ENCODE results near the gene NOMO2.
"Not testable (repeated sequence)": the region's sequence is repeated elsewhere in the genome, so short reads cannot be mapped to it uniquely, and the experiment has no call there.

The NOMO2 gene

GRCh38 chr16:18522637-18523036, 39.3 kb downstream of the NOMO2 start:
- H3K36me3 ChIP-seq (ENCODE audit: control insufficient read depth, insufficient read depth, low read length); H3K27me3 ChIP-seq (ENCODE audit: insufficient read depth, low read length, poor library complexity); H3K27ac ChIP-seq (ENCODE audit: low read depth, low read length); H3K79me1 ChIP-seq (ENCODE audit: low read length); H2BK5ac ChIP-seq (ENCODE audit: low read length); H3K4ac ChIP-seq (ENCODE audit: low read depth, low read length); H3K4me1 ChIP-seq (ENCODE audit: control insufficient read depth, low read depth, low read length); DNase-seq; H3K9ac ChIP-seq (ENCODE audit: low read length); H4K5ac ChIP-seq (ENCODE audit: low read length); H2AK5ac ChIP-seq (ENCODE audit: low read length); H2BK15ac ChIP-seq (replicated peaks; ENCODE audit: low read depth); H3K4me2 ChIP-seq (ENCODE audit: low read length); H4K8ac ChIP-seq (ENCODE audit: low read depth, low read length); H3K23ac ChIP-seq (ENCODE audit: low read length); H2BK120ac ChIP-seq (ENCODE audit: low read depth, low read length); H3K4me3 ChIP-seq (ENCODE audit: low read length); H3K79me2 ChIP-seq (ENCODE audit: control insufficient read depth, insufficient read depth, low read length); H3K56ac ChIP-seq (ENCODE audit: low read length); H3K18ac ChIP-seq (ENCODE audit: low read length): not testable (repeated sequence)
- no CpG with 5 or more reads among the region's 9 CpGs for WGBS (ENCODE audit: extremely low coverage, insufficient coverage, low lambda C conversion rate)

- H2BK5ac ChIP-seq (ENCODE audit: low read length); H3K18ac ChIP-seq (ENCODE audit: low read length); H2BK120ac ChIP-seq (ENCODE audit: low read depth, low read length); H3K79me1 ChIP-seq (ENCODE audit: low read length); H3K23ac ChIP-seq (ENCODE audit: low read length); H3K36me3 ChIP-seq (ENCODE audit: control insufficient read depth, insufficient read depth, low read length); H4K8ac ChIP-seq (ENCODE audit: low read depth, low read length); H3K27me3 ChIP-seq (ENCODE audit: insufficient read depth, low read length, poor library complexity); DNase-seq; H3K4me3 ChIP-seq (ENCODE audit: low read length); H3K56ac ChIP-seq (ENCODE audit: low read length); H3K4ac ChIP-seq (ENCODE audit: low read depth, low read length); H3K4me2 ChIP-seq (ENCODE audit: low read length); H2AK5ac ChIP-seq (ENCODE audit: low read length); H3K4me1 ChIP-seq (ENCODE audit: control insufficient read depth, low read depth, low read length); H2BK15ac ChIP-seq (replicated peaks; ENCODE audit: low read depth); H4K5ac ChIP-seq (ENCODE audit: low read length); H3K79me2 ChIP-seq (ENCODE audit: control insufficient read depth, insufficient read depth, low read length); H3K27ac ChIP-seq (ENCODE audit: low read depth, low read length); H3K9ac ChIP-seq (ENCODE audit: low read length): not testable (repeated sequence)
- WGBS (ENCODE audit: extremely low coverage, insufficient coverage, low lambda C conversion rate) = no CpG with 5 or more reads among the region's 15 CpGs
Observed at GRCh38 chr16:18521445-18522181, 40.3 kb downstream of the NOMO2 start.

GRCh38 chr16:18518536-18519283, 43.2 kb downstream of the NOMO2 start:
- not testable (repeated sequence) for H3K4me3 ChIP-seq (ENCODE audit: low read length); H3K79me1 ChIP-seq (ENCODE audit: low read length); DNase-seq; H4K8ac ChIP-seq (ENCODE audit: low read depth, low read length); H3K27me3 ChIP-seq (ENCODE audit: insufficient read depth, low read length, poor library complexity); H3K27ac ChIP-seq (ENCODE audit: low read depth, low read length); H3K23ac ChIP-seq (ENCODE audit: low read length); H3K4ac ChIP-seq (ENCODE audit: low read depth, low read length); H3K4me2 ChIP-seq (ENCODE audit: low read length); H2BK15ac ChIP-seq (replicated peaks; ENCODE audit: low read depth); H3K79me2 ChIP-seq (ENCODE audit: control insufficient read depth, insufficient read depth, low read length); H3K56ac ChIP-seq (ENCODE audit: low read length); H2BK120ac ChIP-seq (ENCODE audit: low read depth, low read length); H3K9ac ChIP-seq (ENCODE audit: low read length); H3K18ac ChIP-seq (ENCODE audit: low read length); H2BK5ac ChIP-seq (ENCODE audit: low read length); H4K5ac ChIP-seq (ENCODE audit: low read length); H3K36me3 ChIP-seq (ENCODE audit: control insufficient read depth, insufficient read depth, low read length); H3K4me1 ChIP-seq (ENCODE audit: control insufficient read depth, low read depth, low read length); H2AK5ac ChIP-seq (ENCODE audit: low read length)
- no CpG with 5 or more reads among the region's 12 CpGs for WGBS (ENCODE audit: extremely low coverage, insufficient coverage, low lambda C conversion rate)

GRCh38 chr16:18498430-18498829, 63.5 kb downstream of the NOMO2 start:
- H3K4me2 ChIP-seq (ENCODE audit: low read length); H2BK120ac ChIP-seq (ENCODE audit: low read depth, low read length); H3K27ac ChIP-seq (ENCODE audit: low read depth, low read length); H3K4ac ChIP-seq (ENCODE audit: low read depth, low read length); H3K4me1 ChIP-seq (ENCODE audit: control insufficient read depth, low read depth, low read length); H4K5ac ChIP-seq (ENCODE audit: low read length); H3K23ac ChIP-seq (ENCODE audit: low read length); H2AK5ac ChIP-seq (ENCODE audit: low read length); H3K79me1 ChIP-seq (ENCODE audit: low read length); H3K56ac ChIP-seq (ENCODE audit: low read length); H3K27me3 ChIP-seq (ENCODE audit: insufficient read depth, low read length, poor library complexity); H2BK15ac ChIP-seq (replicated peaks; ENCODE audit: low read depth); H2BK5ac ChIP-seq (ENCODE audit: low read length); H3K36me3 ChIP-seq (ENCODE audit: control insufficient read depth, insufficient read depth, low read length); H3K79me2 ChIP-seq (ENCODE audit: control insufficient read depth, insufficient read depth, low read length); H4K8ac ChIP-seq (ENCODE audit: low read depth, low read length); H3K4me3 ChIP-seq (ENCODE audit: low read length); H3K9ac ChIP-seq (ENCODE audit: low read length); H3K18ac ChIP-seq (ENCODE audit: low read length); DNase-seq: not testable (repeated sequence)
- WGBS (ENCODE audit: extremely low coverage, insufficient coverage, low lambda C conversion rate) = no CpG with 5 or more reads among the region's 7 CpGs

GRCh38 chr16:18497032-18497431, 64.9 kb downstream of the NOMO2 start:
- not testable (repeated sequence) for H3K4me1 ChIP-seq (ENCODE audit: control insufficient read depth, low read depth, low read length); H3K18ac ChIP-seq (ENCODE audit: low read length); H2BK120ac ChIP-seq (ENCODE audit: low read depth, low read length); H4K5ac ChIP-seq (ENCODE audit: low read length); H2AK5ac ChIP-seq (ENCODE audit: low read length); H3K79me2 ChIP-seq (ENCODE audit: control insufficient read depth, insufficient read depth, low read length); H3K4me3 ChIP-seq (ENCODE audit: low read length); H3K56ac ChIP-seq (ENCODE audit: low read length); H3K4me2 ChIP-seq (ENCODE audit: low read length); H2BK5ac ChIP-seq (ENCODE audit: low read length); DNase-seq; H3K4ac ChIP-seq (ENCODE audit: low read depth, low read length); H3K79me1 ChIP-seq (ENCODE audit: low read length); H3K23ac ChIP-seq (ENCODE audit: low read length); H3K9ac ChIP-seq (ENCODE audit: low read length); H3K27ac ChIP-seq (ENCODE audit: low read depth, low read length); H3K36me3 ChIP-seq (ENCODE audit: control insufficient read depth, insufficient read depth, low read length); H4K8ac ChIP-seq (ENCODE audit: low read depth, low read length); H3K27me3 ChIP-seq (ENCODE audit: insufficient read depth, low read length, poor library complexity); H2BK15ac ChIP-seq (replicated peaks; ENCODE audit: low read depth)
- no CpG with 5 or more reads among the region's 5 CpGs for WGBS (ENCODE audit: extremely low coverage, insufficient coverage, low lambda C conversion rate)
